ENCODE measurements around the gene DROSHA. TPM values are rescaled to one million over a fixed set of nuclear protein-coding genes. Genes with fewer than 3 reads are reported as not detected.

DROSHA gene
- total and polyA plus RNA-seq, 8 donors, result 46.6 to 112 (median 89.2) TPM

DNA sequence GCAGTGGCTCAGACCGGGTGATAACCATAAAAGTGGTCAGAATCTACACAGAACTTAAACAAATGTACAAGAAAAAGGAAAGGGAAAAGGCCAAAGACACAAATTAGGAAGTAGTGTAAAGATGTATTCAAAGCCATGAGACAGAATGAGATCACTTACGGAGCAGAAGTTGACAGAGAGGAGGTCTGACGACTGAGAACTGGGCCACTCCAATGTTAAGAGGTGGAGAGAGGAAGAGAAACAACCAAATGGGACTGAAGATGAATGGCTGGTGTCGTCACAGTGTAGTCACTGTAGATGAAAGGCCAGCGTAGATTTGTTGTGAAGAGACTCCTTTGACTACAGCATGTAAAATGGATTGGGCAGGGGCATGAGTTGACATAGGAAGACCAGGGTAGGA, 114.4 kb downstream of the DROSHA start:
- H3K9me3 ChIP-seq, result no peaks in the 10 kb centered on the region
- TF ChIP-seq, protein P1, sequence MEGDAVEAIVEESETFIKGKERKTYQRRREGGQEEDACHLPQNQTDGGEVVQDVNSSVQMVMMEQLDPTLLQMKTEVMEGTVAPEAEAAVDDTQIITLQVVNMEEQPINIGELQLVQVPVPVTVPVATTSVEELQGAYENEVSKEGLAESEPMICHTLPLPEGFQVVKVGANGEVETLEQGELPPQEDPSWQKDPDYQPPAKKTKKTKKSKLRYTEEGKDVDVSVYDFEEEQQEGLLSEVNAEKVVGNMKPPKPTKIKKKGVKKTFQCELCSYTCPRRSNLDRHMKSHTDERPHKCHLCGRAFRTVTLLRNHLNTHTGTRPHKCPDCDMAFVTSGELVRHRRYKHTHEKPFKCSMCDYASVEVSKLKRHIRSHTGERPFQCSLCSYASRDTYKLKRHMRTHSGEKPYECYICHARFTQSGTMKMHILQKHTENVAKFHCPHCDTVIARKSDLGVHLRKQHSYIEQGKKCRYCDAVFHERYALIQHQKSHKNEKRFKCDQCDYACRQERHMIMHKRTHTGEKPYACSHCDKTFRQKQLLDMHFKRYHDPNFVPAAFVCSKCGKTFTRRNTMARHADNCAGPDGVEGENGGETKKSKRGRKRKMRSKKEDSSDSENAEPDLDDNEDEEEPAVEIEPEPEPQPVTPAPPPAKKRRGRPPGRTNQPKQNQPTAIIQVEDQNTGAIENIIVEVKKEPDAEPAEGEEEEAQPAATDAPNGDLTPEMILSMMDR (IDR thresholded peaks at IDR 0.05), result no peak
- no peaks in the 10 kb centered on the region for H3K27me3 ChIP-seq
- intact Hi-C loops (cut with DNase I), result no loop called here
- H3K36me3 ChIP-seq, result peaks cover 0 to 88% of the 10 kb centered on the region in 2 donors
- H3K4me1 ChIP-seq, result no peaks in the 10 kb centered on the region
- DNase-seq, result no peak
- H3K27ac ChIP-seq, result no peak overlapping the region
- H3K4me3 ChIP-seq, result no peak overlapping the region
- ATAC-seq, result no peak

DNA sequence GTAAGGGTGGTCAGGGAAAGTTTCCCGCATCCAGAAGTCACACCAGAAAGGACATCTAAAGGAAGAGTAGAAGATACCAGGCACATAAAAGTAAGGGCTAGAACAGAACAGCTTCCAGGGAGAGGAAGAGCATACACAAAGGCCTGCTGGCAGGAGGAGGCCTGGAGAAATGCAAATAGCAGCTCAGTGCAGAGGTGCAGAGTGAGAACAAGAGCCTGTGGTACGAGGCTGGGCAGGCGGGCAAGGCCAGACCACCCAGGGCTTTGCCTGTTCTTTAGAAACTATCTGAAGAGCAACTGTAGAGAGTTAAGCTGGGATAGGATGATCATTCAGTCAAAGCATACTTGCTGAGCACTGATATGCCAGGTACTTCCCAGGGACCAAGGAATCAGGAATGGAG, 115.3 kb downstream of the DROSHA start:
- Histone ChIP-seq H3K4me1 (no peaks in the 10 kb centered on the region), H3K27me3 (no peaks in the 10 kb centered on the region), H3K27ac (no peak overlapping the region), H3K9me3 (no peaks in the 10 kb centered on the region), H3K4me3 (no peak overlapping the region), H3K36me3 (peaks cover 0 to 85% of the 10 kb centered on the region in 2 donors)
- ATAC-seq, result no peak
- DNase-seq, result no peak
- TF ChIP-seq, protein P1 (IDR thresholded peaks at IDR 0.05), result no peak
- intact Hi-C loops (cut with DNase I), result no loop called here

DNA sequence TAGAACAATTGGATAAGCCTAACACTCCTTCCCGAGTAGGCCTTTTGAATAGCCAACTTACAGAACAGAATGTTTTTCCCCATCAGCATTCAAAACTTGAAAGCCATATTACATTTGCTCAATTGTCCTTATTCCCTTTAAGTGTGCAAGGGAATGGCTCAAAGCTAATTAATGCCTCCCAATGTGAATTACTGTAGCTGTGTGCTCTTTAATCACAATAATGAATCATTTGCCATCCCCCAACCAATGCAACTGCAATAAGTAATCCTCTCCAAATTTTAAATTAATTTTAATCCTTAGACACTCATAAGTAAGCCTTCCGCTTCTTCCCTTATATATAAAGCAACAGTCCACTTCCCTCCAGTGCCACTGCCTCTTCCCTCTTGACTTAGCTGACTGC, 115.9 kb downstream of the DROSHA start:
- no peak for DNase-seq
- Histone ChIP-seq H3K27ac (no peak overlapping the region), H3K36me3 (peaks cover 0 to 85% of the 10 kb centered on the region in 2 donors), H3K4me1 (no peaks in the 10 kb centered on the region), H3K4me3 (no peak overlapping the region), H3K9me3 (no peaks in the 10 kb centered on the region), H3K27me3 (no peaks in the 10 kb centered on the region)
- intact Hi-C loops (cut with DNase I), result no loop called here
- no peak for ATAC-seq
- TF ChIP-seq, protein P1 (IDR thresholded peaks at IDR 0.05), result no peak

DNA sequence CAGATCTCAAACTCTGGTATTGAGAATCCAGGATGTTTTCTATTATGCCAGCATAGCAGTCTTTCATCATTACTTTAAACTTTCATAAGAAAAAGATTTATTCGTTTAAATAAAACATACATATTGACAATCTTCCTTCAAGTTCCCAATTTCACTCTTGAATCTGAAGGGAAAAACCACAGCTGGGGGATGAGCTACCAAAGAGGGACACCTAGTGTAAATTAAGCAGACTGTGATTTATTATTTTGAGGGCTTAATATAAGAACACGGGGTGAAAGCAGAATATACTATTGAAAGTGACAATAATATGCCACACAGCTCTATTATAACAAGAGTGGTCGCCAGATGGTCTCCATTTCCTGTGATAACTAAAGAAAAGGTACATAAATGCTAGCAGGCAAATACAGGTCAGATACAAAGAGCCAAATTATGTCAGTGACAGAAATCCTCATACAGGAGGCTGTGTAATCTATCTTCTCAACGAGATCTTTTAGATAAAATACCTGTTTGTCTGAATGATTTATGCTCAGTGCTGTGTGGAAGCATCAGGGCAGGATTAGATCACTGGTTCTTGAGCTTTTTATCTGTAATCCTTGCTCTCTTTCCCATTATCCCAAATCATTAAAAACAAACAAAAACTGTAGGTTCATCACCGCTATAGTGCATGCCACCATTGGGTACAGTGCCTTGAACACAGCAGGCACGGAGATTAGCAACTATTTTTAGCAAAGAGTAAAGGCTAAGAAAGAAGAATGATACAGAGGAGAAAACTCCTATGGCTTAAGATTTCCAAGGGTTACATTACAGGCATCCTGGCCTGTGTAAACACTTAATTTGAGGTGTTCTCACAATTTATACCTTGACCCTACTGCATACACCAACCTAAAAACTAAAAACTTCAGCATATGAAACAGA, 116.6 kb downstream of the DROSHA start:
- no peak for DNase-seq
- H3K4me1 ChIP-seq, result no peaks in the 10 kb centered on the region
- peaks cover 0 to 85% of the 10 kb centered on the region in 2 donors for H3K36me3 ChIP-seq
- no peaks in the 10 kb centered on the region for H3K9me3 ChIP-seq
- ATAC-seq, result no peak
- intact Hi-C loops (cut with DNase I), result no loop called here
- no peak overlapping the region for H3K27ac ChIP-seq
- no peaks in the 10 kb centered on the region for H3K27me3 ChIP-seq
- TF ChIP-seq, protein P1 (IDR thresholded peaks at IDR 0.05), result no peak
- H3K4me3 ChIP-seq, result no peak overlapping the region

DNA sequence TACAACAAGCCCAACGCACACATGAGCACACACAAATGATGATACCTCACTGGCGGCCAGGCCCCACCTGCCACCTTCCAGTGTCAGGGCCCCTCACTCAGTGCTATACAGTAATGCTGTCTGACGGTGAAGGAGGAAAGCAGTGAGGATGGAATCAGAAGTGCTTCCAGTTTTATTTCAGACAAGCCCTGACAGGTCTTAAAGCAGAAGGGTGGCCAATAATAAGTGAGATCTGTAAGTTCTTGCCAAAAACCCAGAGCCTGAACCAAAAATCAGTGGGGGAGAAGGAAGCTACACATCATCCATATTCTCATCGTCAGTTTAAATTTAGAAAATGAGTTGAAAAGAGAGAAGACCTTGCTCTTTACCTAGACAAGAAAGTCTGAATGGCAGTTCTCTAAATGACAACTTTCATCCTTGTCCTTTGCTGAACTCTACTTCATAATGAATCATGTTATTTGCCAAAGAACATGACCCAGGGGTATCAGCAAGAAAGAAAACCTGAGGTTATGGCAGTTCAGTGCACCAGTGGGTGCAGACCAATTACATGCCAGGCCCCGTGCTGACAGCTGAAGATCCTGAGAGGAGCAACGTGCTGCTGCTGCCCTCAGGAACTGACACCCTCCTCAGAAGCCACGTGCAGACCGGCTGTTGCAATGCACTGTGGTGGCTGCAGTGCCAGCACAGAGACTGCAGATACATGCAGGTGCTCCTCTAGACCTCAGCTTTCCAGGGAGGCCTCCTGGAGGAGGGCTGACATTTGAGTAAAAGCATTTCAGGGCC, 118.7 kb downstream of the DROSHA start:
- Histone ChIP-seq H3K9me3 (no peaks in the 10 kb centered on the region), H3K4me1 (no peaks in the 10 kb centered on the region), H3K27ac (no peak overlapping the region), H3K36me3 (peaks cover 0 to 80% of the 10 kb centered on the region in 2 donors), H3K27me3 (no peaks in the 10 kb centered on the region), H3K4me3 (no peak overlapping the region)
- no peak for DNase-seq
- TF ChIP-seq, protein P1 (IDR thresholded peaks at IDR 0.05), result no peak
- intact Hi-C loops (cut with DNase I), result no loop called here
- ATAC-seq, result no peak

Data from left lung (tissue), 10 donors.